ENCODE results near the gene ACOX2. TPM values are rescaled to one million over a fixed set of nuclear protein-coding genes. Genes with fewer than 3 reads are reported as not detected.

Gene ACOX2
- total and polyA plus RNA-seq, 2 of the 13 experiments (the other 11 are each of a cell fraction or from before 2014, with no cell fraction given), result 42.6 to 98.5 TPM

DNA sequence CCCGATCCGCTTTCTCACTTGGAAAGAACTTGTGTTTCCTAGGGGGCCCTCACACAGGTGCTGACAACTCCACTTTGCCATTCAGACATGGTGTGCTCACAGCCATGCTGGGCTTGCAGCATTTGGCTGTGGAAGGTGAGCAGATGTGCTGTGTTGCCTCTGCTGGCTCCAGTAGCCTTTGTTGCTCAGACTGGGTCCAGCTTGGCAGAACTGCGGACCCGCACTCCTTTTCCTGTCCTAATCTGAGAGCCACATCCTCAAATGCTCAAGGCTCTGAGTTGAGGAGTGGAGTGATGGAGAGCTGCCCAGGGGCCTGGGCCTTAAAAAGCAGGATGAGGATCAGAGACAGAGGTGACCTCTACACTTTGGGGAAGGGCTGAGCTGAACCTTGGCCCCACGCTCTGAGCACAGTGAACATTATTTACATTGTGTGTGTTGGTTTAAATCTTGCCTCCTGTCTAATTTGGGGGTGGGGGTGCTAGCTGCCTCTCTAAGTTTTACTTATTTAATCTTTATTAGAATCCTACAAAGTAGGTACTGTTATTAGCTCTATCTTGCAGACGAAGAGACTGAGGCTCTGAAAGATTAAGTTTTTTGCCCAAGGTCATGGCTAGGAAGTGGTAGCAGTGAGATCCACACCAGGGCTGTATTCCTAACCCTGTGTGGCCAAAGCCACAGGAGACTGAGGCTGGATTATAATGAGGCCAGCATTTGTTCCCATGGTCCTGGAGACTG lies 17.2 kb downstream of the ACOX2 start:
- ATAC-seq (peak; percentile 60), DNase-seq (ENCODE audit: low spot score) (peak; percentile 61), FAIRE-seq (peak; percentile 87)
- no peaks in the 10 kb centered on the region for H4K20me1 ChIP-seq (ENCODE audit: insufficient read depth, low read length)
- 0 out of 6 replicates have a peak overlapping the region, but pooled peaks of 2 of the 3 experiments have one; percentile 4 to 15 for H3K4me3 ChIP-seq (replicated peaks in 1 of 3; ENCODE audit: insufficient read depth in 1 of 3, low read depth in 2 of 3, low read length in 3 of 3)
- H3K4me1 ChIP-seq (ENCODE audit: insufficient read depth, low read length), result peaks cover 82% of the 10 kb centered on the region
- intact Hi-C loops (cut with micrococcal nuclease; ENCODE audit: unreplicated experiment) (loop anchor here (2.0 kb wide), 2 partner anchors 27 to 87 kb away; partner anchors contain the start of genes KCTD6 and PDHB), in situ Hi-C loops (cut with HindIII; ENCODE audit: extremely low pct_ligation_motif_present, low pct_unique_long_range_greater_than_20kb) (no loop called here)
- H3K27me3 ChIP-seq (ENCODE audit: control insufficient read depth in 1 of 2, insufficient read depth in 2 of 2, low read length in 2 of 2), result no peaks in the 10 kb centered on the region
- POLR2A ChIA-PET, result interaction anchor here (0.8 to 3.0 kb wide), 12 partner anchors 9 to 213 kb away, joined by 3 to 33 read pairs (median 5); partner anchors contain the start of genes ACOX2 and KCTD6
- peak overlapping the region; percentile 88 for H3K27ac ChIP-seq (ENCODE audit: extremely low read length, insufficient read depth, low read length)
- no TSS peak for BruUV-seq (replicated peaks)
- H3K4me2 ChIP-seq (ENCODE audit: low read depth, low read length), result peak overlapping the region; percentile 77
- H3K9ac ChIP-seq (ENCODE audit: insufficient read depth, low read depth, low read length), result peak overlapping the region; percentile 40; the same call in 1 of the 2 replicates
- CTCF ChIA-PET (ENCODE audit: low intra/inter-chr PET ratio, low total read pairs), result interaction anchor here (0.8 to 1.5 kb wide), 2 partner anchors 13 to 56 kb away, joined by 3 to 5 read pairs; no protein-coding TSS in a partner anchor
- 23% methylated on average over 6 of the region's 6 CpGs for WGBS (ENCODE audit: low lambda C conversion rate)
- H3K79me2 ChIP-seq (ENCODE audit: insufficient read depth, low read length), result no peaks in the 10 kb centered on the region
- peaks cover 6 to 17% of the 10 kb centered on the region in 2 experiments for H3K36me3 ChIP-seq (replicated peaks in 1 of 2; ENCODE audit: control insufficient read depth in 1 of 2, insufficient read depth in 2 of 2, low read length in 2 of 2)
- no peaks in the 10 kb centered on the region for H3K9me3 ChIP-seq (ENCODE audit: low read length)
- H2AFZ ChIP-seq (ENCODE audit: low read length), result no peak overlapping the region
- TF ChIP-seq PCBP1 (IDR thresholded peaks at IDR 0.05; ENCODE audit: borderline replicate concordance, low read depth, low read length) (no peak), EP300 (IDR thresholded peaks at IDR 0.05; ENCODE audit: low read depth in 2 of 2, low read length in 2 of 2) (peak in 1 of 2 experiments; percentile 47; a peak in 2 of 4 replicates), EP300 (CRISPR knock-in tag; IDR thresholded peaks at IDR 0.05; ENCODE audit: borderline replicate concordance) (no peak), ZFP36L1 (CRISPR knock-in tag; IDR thresholded peaks at IDR 0.05) (no peak), SP5 (CRISPR knock-in tag; IDR thresholded peaks at IDR 0.05; ENCODE audit: borderline replicate concordance, low read depth) (0 out of 2 replicates have a peak, but pooled peaks have one; percentile 56), MYC (CRISPR knock-in tag; IDR thresholded peaks at IDR 0.05; ENCODE audit: borderline replicate concordance) (no peak; the same call in 1 of the 2 replicates), MED13 (CRISPR knock-in tag; IDR thresholded peaks at IDR 0.05) (no peak), ZNF367 (CRISPR knock-in tag; IDR thresholded peaks at IDR 0.05; ENCODE audit: borderline replicate concordance) (no peak), ZNF317 (CRISPR knock-in tag; IDR thresholded peaks at IDR 0.05) (no peak), SOX5 (CRISPR knock-in tag; IDR thresholded peaks at IDR 0.05; ENCODE audit: borderline replicate concordance) (0 out of 2 replicates have a peak, but pooled peaks have one; percentile 39), ZNF101 (CRISPR knock-in tag; IDR thresholded peaks at IDR 0.05; ENCODE audit: borderline replicate concordance, low read depth) (no peak), ASH2L (IDR thresholded peaks at IDR 0.05; ENCODE audit: insufficient read length, low read depth, low read length) (peak; percentile 70), RORA (CRISPR knock-in tag; IDR thresholded peaks at IDR 0.05) (0 out of 2 replicates have a peak, but pooled peaks have one; percentile 79), HES4 (CRISPR knock-in tag; IDR thresholded peaks at IDR 0.05; ENCODE audit: borderline replicate concordance) (no peak), ZNF207 (IDR thresholded peaks at IDR 0.05; ENCODE audit: borderline replicate concordance) (no peak), NCOR1 (IDR thresholded peaks at IDR 0.05; ENCODE audit: borderline replicate concordance, low read length) (peak; percentile 84)
- TF ChIP-seq, protein P1, sequence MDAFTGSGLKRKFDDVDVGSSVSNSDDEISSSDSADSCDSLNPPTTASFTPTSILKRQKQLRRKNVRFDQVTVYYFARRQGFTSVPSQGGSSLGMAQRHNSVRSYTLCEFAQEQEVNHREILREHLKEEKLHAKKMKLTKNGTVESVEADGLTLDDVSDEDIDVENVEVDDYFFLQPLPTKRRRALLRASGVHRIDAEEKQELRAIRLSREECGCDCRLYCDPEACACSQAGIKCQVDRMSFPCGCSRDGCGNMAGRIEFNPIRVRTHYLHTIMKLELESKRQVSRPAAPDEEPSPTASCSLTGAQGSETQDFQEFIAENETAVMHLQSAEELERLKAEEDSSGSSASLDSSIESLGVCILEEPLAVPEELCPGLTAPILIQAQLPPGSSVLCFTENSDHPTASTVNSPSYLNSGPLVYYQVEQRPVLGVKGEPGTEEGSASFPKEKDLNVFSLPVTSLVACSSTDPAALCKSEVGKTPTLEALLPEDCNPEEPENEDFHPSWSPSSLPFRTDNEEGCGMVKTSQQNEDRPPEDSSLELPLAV (CRISPR knock-in tag; conservative IDR thresholded peaks at IDR 0.05; ENCODE audit: low read depth), result no peak
- TF ChIP-seq, protein P2, sequence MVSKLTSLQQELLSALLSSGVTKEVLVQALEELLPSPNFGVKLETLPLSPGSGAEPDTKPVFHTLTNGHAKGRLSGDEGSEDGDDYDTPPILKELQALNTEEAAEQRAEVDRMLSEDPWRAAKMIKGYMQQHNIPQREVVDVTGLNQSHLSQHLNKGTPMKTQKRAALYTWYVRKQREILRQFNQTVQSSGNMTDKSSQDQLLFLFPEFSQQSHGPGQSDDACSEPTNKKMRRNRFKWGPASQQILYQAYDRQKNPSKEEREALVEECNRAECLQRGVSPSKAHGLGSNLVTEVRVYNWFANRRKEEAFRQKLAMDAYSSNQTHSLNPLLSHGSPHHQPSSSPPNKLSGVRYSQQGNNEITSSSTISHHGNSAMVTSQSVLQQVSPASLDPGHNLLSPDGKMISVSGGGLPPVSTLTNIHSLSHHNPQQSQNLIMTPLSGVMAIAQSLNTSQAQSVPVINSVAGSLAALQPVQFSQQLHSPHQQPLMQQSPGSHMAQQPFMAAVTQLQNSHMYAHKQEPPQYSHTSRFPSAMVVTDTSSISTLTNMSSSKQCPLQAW (CRISPR knock-in tag; IDR thresholded peaks at IDR 0.05), result peak; percentile 44; the same call in 1 of the 2 replicates
- TF ChIP-seq, protein P3, sequence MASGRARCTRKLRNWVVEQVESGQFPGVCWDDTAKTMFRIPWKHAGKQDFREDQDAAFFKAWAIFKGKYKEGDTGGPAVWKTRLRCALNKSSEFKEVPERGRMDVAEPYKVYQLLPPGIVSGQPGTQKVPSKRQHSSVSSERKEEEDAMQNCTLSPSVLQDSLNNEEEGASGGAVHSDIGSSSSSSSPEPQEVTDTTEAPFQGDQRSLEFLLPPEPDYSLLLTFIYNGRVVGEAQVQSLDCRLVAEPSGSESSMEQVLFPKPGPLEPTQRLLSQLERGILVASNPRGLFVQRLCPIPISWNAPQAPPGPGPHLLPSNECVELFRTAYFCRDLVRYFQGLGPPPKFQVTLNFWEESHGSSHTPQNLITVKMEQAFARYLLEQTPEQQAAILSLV (CRISPR knock-in tag; IDR thresholded peaks at IDR 0.05; ENCODE audit: borderline replicate concordance), result peak; percentile 22; the same call in 1 of the 2 replicates
